Neural progenitor cell (in vitro differentiated cells): ENCODE measurements around the gene SMU1. TPM values are rescaled to one million over a fixed set of nuclear protein-coding genes. Genes with fewer than 3 reads are reported as not detected.

Source experiments
- DNase-seq: peaks from one replicate; pipeline ENCODE4 v3.0.0-alpha.2; 2016; ENCODE audit warnings: low spot score
- H2AFZ ChIP-seq: fragments of 200-600 bp; sonication (generic); replicated peaks from 2 replicates; pipeline ENCODE4 v1.6.1; 2016; ENCODE audit warnings: antibody characterized with exemption
- H3F3A ChIP-seq: fragments of 200-600 bp; sonication (generic); 2 replicates; pipeline ENCODE4 v1.6.1; 2016; ENCODE audit warnings: antibody characterized with exemption, low read depth
- H3K27ac ChIP-seq: fragments of 200-600 bp; sonication (generic); 2 replicates; pipeline ENCODE4 v1.5.1; 2016; ENCODE audit warnings: mild to moderate bottlenecking
- H3K27me3 ChIP-seq: fragments of 200-600 bp; sonication (generic); 2 replicates; pipeline ENCODE4 v1.6.1; 2016; ENCODE audit warnings: mild to moderate bottlenecking, moderate library complexity
- H3K36me3 ChIP-seq: fragments of 200-600 bp; sonication (generic); 2 replicates; pipeline ENCODE4 v1.5.1; 2016
- H3K4me1 ChIP-seq: fragments of 200-600 bp; sonication (generic); 2 replicates; pipeline ENCODE4 v1.6.1; 2016; ENCODE audit warnings: mixed run types
- H3K4me2 ChIP-seq: fragments of 200-600 bp; sonication (generic); 2 replicates; pipeline ENCODE4 v1.6.1; 2016
- H3K4me3 ChIP-seq: fragments of 200-600 bp; sonication (generic); 2 replicates; pipeline ENCODE4 v1.5.1; 2016
- H3K79me2 ChIP-seq: fragments of 200-600 bp; sonication (generic); 2 replicates; pipeline ENCODE4 v1.6.1; 2016; ENCODE audit warnings: low read depth
- H3K9ac ChIP-seq: fragments of 200-600 bp; sonication (generic); 2 replicates; pipeline ENCODE4 v1.6.1; 2016
- H3K9me3 ChIP-seq: fragments of 200-600 bp; sonication (generic); 2 replicates; pipeline ENCODE4 v1.5.1; 2016; ENCODE audit warnings: low read depth
- H4K20me1 ChIP-seq: fragments of 200-600 bp; sonication (generic); 2 replicates; pipeline ENCODE4 v1.6.1; 2016; ENCODE audit warnings: low read depth
- H3K27ac Mint-ChIP-seq: 3 replicates; pipeline ENCODE4 v1.8.0; 2021; ENCODE audit warnings: mixed read lengths
- H3K27me3 Mint-ChIP-seq: 2 replicates; pipeline ENCODE4 v1.8.0; 2022; ENCODE audit warnings: low read depth, mild to moderate bottlenecking, inconsistent platforms, moderate library complexity, mixed read lengths; ENCODE audit not compliant: insufficient read depth
- H3K36me3 Mint-ChIP-seq: 3 replicates; pipeline ENCODE4 v1.8.0; 2021; ENCODE audit warnings: mixed read lengths
- H3K4me1 Mint-ChIP-seq: 3 replicates; pipeline ENCODE4 v1.8.0; 2021; ENCODE audit warnings: mixed read lengths
- H3K4me3 Mint-ChIP-seq: 3 replicates; pipeline ENCODE4 v1.8.0; 2021; ENCODE audit warnings: mild to moderate bottlenecking, moderate library complexity, mixed read lengths
- H3K9me3 Mint-ChIP-seq: 3 replicates; pipeline ENCODE4 v1.8.0; 2020; ENCODE audit warnings: mixed read lengths
- CTCF ChIP-seq: fragments of 200-600 bp; sonication (generic); IDR thresholded peaks from 2 replicates; pipeline ENCODE4 v1.5.1; 2017; ENCODE audit warnings: antibody characterized with exemption, mild to moderate bottlenecking
- EZH2 ChIP-seq: fragments of 200-600 bp; sonication (generic); IDR thresholded peaks from 2 replicates; pipeline ENCODE4 v1.6.1; 2017; ENCODE audit warnings: antibody characterized with exemption, mild to moderate bottlenecking, moderate library complexity
- EZH2phosphoT487 ChIP-seq: fragments of 200-600 bp; sonication (generic); IDR thresholded peaks from 2 replicates; pipeline ENCODE4 v1.6.1; 2017; ENCODE audit warnings: antibody characterized with exemption
- total RNA-seq: library from RNA; depleted of rRNA; stranded (reverse); fragments of >200 nt; gene quantifications from 2 replicates; pipeline ENCODE4 v1.2.3, GENCODE V29; 2015; ENCODE audit warnings: low replicate concordance

SMU1 gene
- total RNA-seq, 1 donor from 2014 or later, result 34.9 TPM

- TF ChIP-seq EZH2, result no peak
- Histone ChIP-seq H3K36me3 (peaks cover 49% of the 10 kb centered on the region), H2AFZ (no peak overlapping the region), H3K4me1 (no peaks in the 10 kb centered on the region), H3K9ac (no peak overlapping the region), H3K4me3 (no peak overlapping the region), H3K27me3 (no peaks in the 10 kb centered on the region), H3K4me2 (no peak overlapping the region), H3K79me2 (peaks cover 72% of the 10 kb centered on the region), H3F3A (peaks cover 36% of the 10 kb centered on the region), H3K27ac (no peak overlapping the region), H3K9me3 (no peaks in the 10 kb centered on the region), H4K20me1 (peaks cover 87% of the 10 kb centered on the region)
- H3K27ac Mint-ChIP-seq, result no peak overlapping the region
- H3K36me3 Mint-ChIP-seq, result peaks cover 45% of the 10 kb centered on the region
- H3K9me3 Mint-ChIP-seq, result no peaks in the 10 kb centered on the region
- H3K4me3 Mint-ChIP-seq, result no peak overlapping the region
- DNase-seq, result no peak
- peaks cover 5% of the 10 kb centered on the region for H3K4me1 Mint-ChIP-seq
- H3K27me3 Mint-ChIP-seq, result peaks cover 2% of the 10 kb centered on the region
These were observed 43.6 kb downstream of the SMU1 start for GRCh38 chr9:33032865-33033264.

- H3K79me2 ChIP-seq, result peaks cover 78% of the 10 kb centered on the region
- DNase-seq, result no peak
- H3K9me3 ChIP-seq, result no peaks in the 10 kb centered on the region
- H3K27me3 Mint-ChIP-seq, result peaks cover 2% of the 10 kb centered on the region
- H3K4me1 Mint-ChIP-seq, result peaks cover 5% of the 10 kb centered on the region
- H2AFZ ChIP-seq, result no peak overlapping the region
- H3K27ac ChIP-seq, result no peak overlapping the region
- H3K9me3 Mint-ChIP-seq, result no peaks in the 10 kb centered on the region
- H3K4me3 ChIP-seq, result no peak overlapping the region
- H3K27me3 ChIP-seq, result no peaks in the 10 kb centered on the region
- H4K20me1 ChIP-seq, result peaks cover 92% of the 10 kb centered on the region
- peaks cover 49% of the 10 kb centered on the region for H3K36me3 ChIP-seq
- H3K36me3 Mint-ChIP-seq, result peaks cover 42% of the 10 kb centered on the region
- no peak for TF ChIP-seq EZH2phosphoT487
- TF ChIP-seq CTCF, result no peak
- TF ChIP-seq EZH2, result no peak
- peaks cover 33% of the 10 kb centered on the region for H3F3A ChIP-seq
- no peaks in the 10 kb centered on the region for H3K4me1 ChIP-seq
- no peak overlapping the region for H3K4me2 ChIP-seq
- no peak overlapping the region for H3K27ac Mint-ChIP-seq
- H3K9ac ChIP-seq, result no peak overlapping the region
- no peak overlapping the region for H3K4me3 Mint-ChIP-seq
These were observed 44.2 kb downstream of the SMU1 start for GRCh38 chr9:33032292-33032691.

GRCh38 chr9:33030285-33030684 is 46.2 kb downstream of the SMU1 start:
- H3K4me3 ChIP-seq, result no peak overlapping the region
- Mint-ChIP-seq H3K9me3 (no peaks in the 10 kb centered on the region), H3K27ac (no peak overlapping the region), H3K4me1 (peaks cover 16% of the 10 kb centered on the region), H3K4me3 (no peak overlapping the region), H3K27me3 (no peaks in the 10 kb centered on the region), H3K36me3 (peaks cover 34% of the 10 kb centered on the region)
- TF ChIP-seq EZH2, result no peak
- TF ChIP-seq EZH2phosphoT487, result no peak
- no peak for TF ChIP-seq CTCF
- H3K9ac ChIP-seq, result no peak overlapping the region
- no peak for DNase-seq
- peaks cover 7% of the 10 kb centered on the region for H3K4me1 ChIP-seq
- peaks cover 98% of the 10 kb centered on the region for H3K79me2 ChIP-seq
- no peak overlapping the region for H2AFZ ChIP-seq
- H3K27me3 ChIP-seq, result no peaks in the 10 kb centered on the region
- H3K9me3 ChIP-seq, result no peaks in the 10 kb centered on the region
- H4K20me1 ChIP-seq, result peaks cover 93% of the 10 kb centered on the region
- H3K36me3 ChIP-seq, result peaks cover 39% of the 10 kb centered on the region
- H3F3A ChIP-seq, result peaks cover 16% of the 10 kb centered on the region
- no peak overlapping the region for H3K4me2 ChIP-seq
- H3K27ac ChIP-seq, result no peak overlapping the region

GRCh38 chr9:33029231-33029786 is 47.2 kb downstream of the SMU1 start:
- no peak overlapping the region for H3K27ac ChIP-seq
- H3K9me3 Mint-ChIP-seq, result no peaks in the 10 kb centered on the region

More at GRCh38 chr9:33029231-33029786, 47.2 kb downstream of the SMU1 start:
- Histone ChIP-seq H3K79me2 (peaks cover 98% of the 10 kb centered on the region), H3K4me2 (peak overlapping the region; percentile 39), H3K27me3 (no peaks in the 10 kb centered on the region), H4K20me1 (peaks cover 86% of the 10 kb centered on the region), H3K4me3 (no peak overlapping the region), H3F3A (peaks cover 7% of the 10 kb centered on the region), H2AFZ (no peak overlapping the region), H3K4me1 (peaks cover 7% of the 10 kb centered on the region), H3K36me3 (peaks cover 39% of the 10 kb centered on the region), H3K9ac (no peak overlapping the region), H3K9me3 (no peaks in the 10 kb centered on the region)
- Mint-ChIP-seq H3K4me3 (no peak overlapping the region), H3K27me3 (peaks cover 2% of the 10 kb centered on the region), H3K4me1 (peaks cover 18% of the 10 kb centered on the region), H3K27ac (no peak overlapping the region), H3K36me3 (peaks cover 33% of the 10 kb centered on the region)
- DNase-seq, result no peak
- TF ChIP-seq CTCF, result no peak
- TF ChIP-seq EZH2, result no peak
- TF ChIP-seq EZH2phosphoT487, result no peak
